HuH-7.5 (cell line): ENCODE results near the gene GALNTL6.

Experiments
- DNase-seq: peaks from one replicate; pipeline ENCODE4 v3.0.0; 2011; ENCODE audit warnings: low spot score

GALNTL6 gene

GRCh38 chr4:172989984-172990820 lies 1177.0 kb downstream of the GALNTL6 start:
- DNase-seq, result no peak

GRCh38 chr4:172992648-172993378 lies 1179.6 kb downstream of the GALNTL6 start:
- no peak for DNase-seq

GRCh38 chr4:172995161-172995560 lies 1182.0 kb downstream of the GALNTL6 start:
- no peak for DNase-seq

- no peak for DNase-seq
Observed at GRCh38 chr4:172995704-172996103, 1182.5 kb downstream of the GALNTL6 start.

GRCh38 chr4:172996571-172997216 lies 1183.5 kb downstream of the GALNTL6 start:
- no peak for DNase-seq

- no peak for DNase-seq
Observed at GRCh38 chr4:172997217-172997609, 1184.0 kb downstream of the GALNTL6 start.

- DNase-seq, result no peak
Observed at GRCh38 chr4:172997856-172998255, 1184.7 kb downstream of the GALNTL6 start.

- no peak for DNase-seq
Observed at GRCh38 chr4:172998527-172999469, 1185.6 kb downstream of the GALNTL6 start.

GRCh38 chr4:173001571-173001970 lies 1188.4 kb downstream of the GALNTL6 start:
- DNase-seq, result no peak

- DNase-seq, result no peak
Observed at GRCh38 chr4:173002830-173003561, 1189.8 kb downstream of the GALNTL6 start.

GRCh38 chr4:173005912-173006633 lies 1192.9 kb downstream of the GALNTL6 start:
- DNase-seq, result no peak

GRCh38 chr4:173008436-173008835 lies 1195.2 kb downstream of the GALNTL6 start:
- no peak for DNase-seq

GRCh38 chr4:173009129-173009823 lies 1196.1 kb downstream of the GALNTL6 start:
- no peak for DNase-seq

GRCh38 chr4:173012608-173013007 lies 1199.4 kb downstream of the GALNTL6 start:
- no peak for DNase-seq

GRCh38 chr4:173013232-173013930 lies 1200.2 kb downstream of the GALNTL6 start:
- no peak for DNase-seq

- DNase-seq, result no peak
Observed at GRCh38 chr4:173014113-173014558, 1200.9 kb downstream of the GALNTL6 start.

- no peak for DNase-seq
Observed at GRCh38 chr4:173014836-173015235, 1201.6 kb downstream of the GALNTL6 start.

- DNase-seq, result no peak
Observed at GRCh38 chr4:173017802-173018201, 1204.6 kb downstream of the GALNTL6 start.

- DNase-seq, result no peak
Observed at GRCh38 chr4:173018446-173018845, 1205.2 kb downstream of the GALNTL6 start.
